Stimulated activated effector memory CD8-positive, alpha-beta T cell treated with anti-CD3 and anti-CD28 coated beads, Interleukin-12 subunit alpha, Interleukin-12 subunit beta, amount 100 ng/mL, for 72 hours (primary cell): ENCODE results near the gene OR12D3.
A peak's percentile ranks its signal among the peaks of the same experiment; 100 is the strongest.

Experiments
- ATAC-seq: fragments of 150-1000 bp; cut with Tn5 transposase; 2 replicates; pipeline ENCODE4 v1.10.0; 2021
- DNase-seq, 2 donors: peaks; one replicate each; pipeline ENCODE4 v3.0.0; 2021 to 2022; ENCODE audit warnings: low spot score in 2 of 2
- H3K27ac Mint-ChIP-seq: one replicate; pipeline ENCODE4 v1.8.0; 2022; ENCODE audit warnings: mild to moderate bottlenecking, mixed read lengths
- H3K36me3 Mint-ChIP-seq: one replicate; pipeline ENCODE4 v1.8.0; 2022; ENCODE audit warnings: mild to moderate bottlenecking, mixed read lengths
- H3K4me1 Mint-ChIP-seq: one replicate; pipeline ENCODE4 v1.8.0; 2022; ENCODE audit warnings: mixed read lengths
- H3K4me3 Mint-ChIP-seq: one replicate; pipeline ENCODE4 v1.8.0; 2022; ENCODE audit warnings: mild to moderate bottlenecking, mixed read lengths
- H3K9me3 Mint-ChIP-seq: one replicate; pipeline ENCODE4 v1.8.0; 2022; ENCODE audit warnings: mixed read lengths

The OR12D3 gene

GRCh38 chr6:29332676-29333075, 42.4 kb downstream of the OR12D3 start:
- no peaks in the 10 kb centered on the region for H3K36me3 Mint-ChIP-seq
- DNase-seq (no peak), ATAC-seq (peak; percentile 13)
- no peaks in the 10 kb centered on the region for H3K9me3 Mint-ChIP-seq
- H3K4me3 Mint-ChIP-seq = no peak overlapping the region
- H3K27ac Mint-ChIP-seq = no peak overlapping the region
- H3K4me1 Mint-ChIP-seq = no peaks in the 10 kb centered on the region

- H3K27ac Mint-ChIP-seq = no peak overlapping the region
- H3K36me3 Mint-ChIP-seq = no peaks in the 10 kb centered on the region
- H3K4me3 Mint-ChIP-seq = no peak overlapping the region
- H3K9me3 Mint-ChIP-seq = no peaks in the 10 kb centered on the region
- H3K4me1 Mint-ChIP-seq = no peaks in the 10 kb centered on the region
- ATAC-seq (no peak), DNase-seq (no peak)
These were observed 49.3 kb downstream of the OR12D3 start for GRCh38 chr6:29325777-29326176.
